IMR-90 (cell line): Measurements from ENCODE around the gene PTPRG. TPM values are rescaled to one million over a fixed set of nuclear protein-coding genes. Genes with fewer than 3 reads are reported as not detected.

Experiments
- ATAC-seq: fragments of 200-7000 bp; cut with Tn5 transposase; 2 replicates; pipeline ENCODE4 v1.9.1; 2020; ENCODE audit warnings: low read depth, mild to moderate bottlenecking, moderate library complexity
- BruUV-seq: library from RNA; stranded (reverse); fragments of 400-500 nt; replicated peaks from 2 replicates; lab custom pipeline; 2021; lab: Mats Ljungman, UMichigan
- CTCF ChIA-PET: fragments of 300-600 bp; formaldehyde crosslinking; extraction: SDS; loops from one replicate; lab custom pipeline; 2021; ENCODE audit warnings: antibody characterized with exemption; lab: Yijun Ruan, JAX
- POLR2A ChIA-PET: fragments of 300-600 bp; sonication (Branson Sonifier 250); formaldehyde crosslinking; loops from one replicate; lab custom pipeline; 2022; ENCODE audit warnings: antibody characterized with exemption; ENCODE audit not compliant: unreplicated experiment; lab: Charles Lee
- DNase-seq: peaks from one replicate; pipeline ENCODE4 v3.0.0; 2013
- H2AFZ ChIP-seq: replicated peaks from 2 replicates; pipeline ENCODE3; 2013; ENCODE audit warnings: low read length, mild to moderate bottlenecking; ENCODE audit not compliant: poor library complexity
- H2AK5ac ChIP-seq: 2 replicates; pipeline ENCODE4 v1.6.1; 2013; ENCODE audit warnings: low read depth, low read length, inconsistent platforms
- H2AK9ac ChIP-seq: replicated peaks from 2 replicates; pipeline ENCODE3; 2013; ENCODE audit warnings: mild to moderate bottlenecking, low read depth, low read length, moderate library complexity; ENCODE audit not compliant: poor library complexity
- H2BK120ac ChIP-seq: 2 replicates; pipeline ENCODE4 v1.6.1; 2013; ENCODE audit warnings: low read depth, low read length, inconsistent platforms
- H2BK15ac ChIP-seq: 3 replicates; pipeline ENCODE4 v1.6.1; 2013; ENCODE audit warnings: low read depth, low read length, inconsistent platforms
- H2BK20ac ChIP-seq: 2 replicates; pipeline ENCODE4 v1.6.1; 2013; ENCODE audit warnings: low read depth, mild to moderate bottlenecking, inconsistent platforms, low read length, moderate library complexity
- H2BK5ac ChIP-seq: 2 replicates; pipeline ENCODE4 v1.6.1; 2013; ENCODE audit warnings: mild to moderate bottlenecking, low read depth, low read length, inconsistent platforms; ENCODE audit not compliant: poor library complexity, severe bottlenecking
- H3K14ac ChIP-seq: replicated peaks from 2 replicates; pipeline ENCODE4 v1.6.1; 2013; ENCODE audit warnings: low read depth, low read length, inconsistent platforms
- H3K18ac ChIP-seq: 2 replicates; pipeline ENCODE4 v1.6.1; 2013; ENCODE audit warnings: low read depth, low read length, control low read depth
- H3K23ac ChIP-seq: 2 replicates; pipeline ENCODE4 v1.6.1; 2013; ENCODE audit warnings: low read depth, low read length, inconsistent platforms
- H3K27ac ChIP-seq: 2 replicates; pipeline ENCODE4 v1.5.1; 2013; ENCODE audit warnings: mild to moderate bottlenecking, control low read depth, low read length; ENCODE audit not compliant: insufficient read depth
- H3K27me3 ChIP-seq: 2 replicates; pipeline ENCODE4 v1.6.1; 2013; ENCODE audit warnings: low read length; ENCODE audit not compliant: control insufficient read depth, insufficient read depth
- H3K36me3 ChIP-seq: 2 replicates; pipeline ENCODE4 v1.6.1; 2013; ENCODE audit warnings: low read length, mixed read lengths; ENCODE audit not compliant: control insufficient read depth, insufficient read depth
- H3K4ac ChIP-seq: 2 replicates; pipeline ENCODE4 v1.6.1; 2013; ENCODE audit warnings: low read depth, low read length, inconsistent platforms
- H3K4me1 ChIP-seq: 2 replicates; pipeline ENCODE4 v1.6.1; 2013; ENCODE audit warnings: low read length, mixed read lengths; ENCODE audit not compliant: control insufficient read depth, insufficient read depth
- H3K4me2 ChIP-seq: 2 replicates; pipeline ENCODE4 v1.6.1; 2013; ENCODE audit warnings: low read depth, mild to moderate bottlenecking, control low read depth, low read length, moderate library complexity
- H3K4me3 ChIP-seq: 2 replicates; pipeline ENCODE4 v1.5.1; 2013; ENCODE audit warnings: low read depth, mild to moderate bottlenecking, control low read depth, low read length, moderate library complexity; ENCODE audit not compliant: insufficient read depth
- H3K56ac ChIP-seq: 2 replicates; pipeline ENCODE4 v1.6.1; 2013; ENCODE audit warnings: low read length, inconsistent platforms; ENCODE audit not compliant: insufficient read depth; ENCODE audit errors: extremely low read depth
- H3K79me1 ChIP-seq, 2 experiments: 2 replicates each; pipeline ENCODE4 v1.6.1; 2013; ENCODE audit warnings: low read length in 2 of 2, inconsistent platforms in 1 of 2, low read depth in 1 of 2
- H3K9ac ChIP-seq: 2 replicates; pipeline ENCODE4 v1.6.1; 2013; ENCODE audit warnings: low read depth, low read length, control low read depth
- H3K9me1 ChIP-seq: 2 replicates; pipeline ENCODE4 v1.6.1; 2013; ENCODE audit warnings: low read length, inconsistent platforms; ENCODE audit not compliant: insufficient read depth
- H3K9me3 ChIP-seq: 2 replicates; pipeline ENCODE4 v1.6.1; 2013; ENCODE audit warnings: low read length; ENCODE audit not compliant: control insufficient read depth, insufficient read depth
- H4K20me1 ChIP-seq: 2 replicates; pipeline ENCODE4 v1.6.1; 2013; ENCODE audit warnings: low read length, inconsistent platforms; ENCODE audit not compliant: insufficient read depth
- H4K5ac ChIP-seq: 2 replicates; pipeline ENCODE4 v1.6.1; 2013; ENCODE audit warnings: mild to moderate bottlenecking, low read depth, low read length, control low read depth
- H4K8ac ChIP-seq, 2 experiments: 2 replicates each; pipeline ENCODE4 v1.6.1; 2013; ENCODE audit warnings: low read depth in 2 of 2, low read length in 2 of 2, control low read depth in 1 of 2, inconsistent platforms in 1 of 2
- H4K91ac ChIP-seq: 2 replicates; pipeline ENCODE4 v1.6.1; 2013; ENCODE audit warnings: low read depth, low read length, inconsistent platforms; ENCODE audit not compliant: insufficient read depth
- CEBPB ChIP-seq: IDR thresholded peaks from 2 replicates; pipeline ENCODE4 v1.6.1; 2012; ENCODE audit warnings: low read depth, low read length, improper control_type of control experiment
- POLR2A ChIP-seq: IDR thresholded peaks from 2 replicates; pipeline ENCODE4 v1.6.1; 2012; ENCODE audit warnings: mild to moderate bottlenecking, low read depth, low read length
- RCOR1 ChIP-seq: IDR thresholded peaks from 2 replicates; pipeline ENCODE4 v1.6.1; 2012; ENCODE audit warnings: mild to moderate bottlenecking, low read length, improper control_type of control experiment; ENCODE audit not compliant: insufficient replicate concordance
- SMC3 ChIP-seq: fragments of 150-350 bp; IDR thresholded peaks from 2 replicates; pipeline ENCODE4 v1.6.1; 2016; ENCODE audit warnings: low read depth, mild to moderate bottlenecking, antibody characterized with exemption, low read length, moderate library complexity
- WGBS, 2 experiments: methylation state at CpG; one replicate each; pipeline versions ENCODE4 v1.1.5 to v1.1.7; 2013; ENCODE audit warnings: missing lambda C conversion rate in 2 of 2; ENCODE audit not compliant: insufficient read length in 1 of 2; ENCODE audit errors: extremely low coverage in 2 of 2; 5-methylcytosine and 5-hydroxymethylcytosine counted together
- dilution Hi-C: fragments of 300-500 bp; cut with HindIII; formaldehyde crosslinking; loops from one replicate; pipeline ENCODE4 v1.14.3; 2018; ENCODE audit warnings: low sequenced_read_pairs; ENCODE audit not compliant: unreplicated experiment
- in situ Hi-C: fragments of 300-500 bp; cut with MboI; formaldehyde crosslinking; loops from 3 replicates; pipeline ENCODE4 v1.14.3; 2019; ENCODE audit warnings: low sequenced_read_pairs, inconsistent platforms, mixed read lengths
- intact Hi-C: fragments of 100-400 bp; cut with micrococcal nuclease; formaldehyde crosslinking; loops from 2 replicates; pipeline ENCODE4 v1.10.0; 2022
- polyA plus RNA-seq, 3 experiments: library from polyadenylated mRNA; depleted of rRNA; stranded (reverse); fragments of >200 nt; gene quantifications; 2 replicates each; pipeline ENCODE4 v1.2.3, GENCODE V29; 2012; ENCODE audit warnings: low replicate concordance in 1 of 3
- total RNA-seq: library from RNA; depleted of rRNA; stranded (reverse); fragments of >200 nt; gene quantifications from 2 replicates; pipeline ENCODE4 v1.2.3, GENCODE V29; 2012
- TF ChIP-seq, protein P1 (sequence below): fragments of 150-350 bp; IDR thresholded peaks from 2 replicates; pipeline ENCODE4 v1.6.1; 2017; ENCODE audit warnings: mild to moderate bottlenecking, antibody characterized with exemption, low read length, low read depth

PTPRG gene
- total and polyA plus RNA-seq, 2 of the 4 experiments (the other 2 are of a cell fraction): 7.7 to 31.0 TPM

DNA sequence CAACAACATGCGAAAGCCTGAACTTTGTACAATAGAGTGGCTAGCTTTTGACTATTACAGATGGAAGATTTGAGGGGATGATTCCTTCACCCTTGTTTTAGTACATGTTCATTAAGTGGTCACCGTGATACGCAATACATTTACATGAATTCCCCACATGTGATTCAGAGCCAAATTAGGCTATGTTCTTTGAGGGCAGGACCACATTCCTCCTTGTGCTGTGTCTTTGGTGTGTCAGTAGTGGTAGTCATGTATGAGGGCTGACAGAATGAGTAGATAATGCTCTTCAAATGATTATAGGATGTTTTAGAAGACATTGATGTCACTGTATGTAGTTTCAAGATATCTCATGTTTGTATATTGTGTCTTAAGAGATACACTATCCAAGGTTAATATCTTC lies 12.1 kb downstream of the PTPRG start:
- Histone ChIP-seq H2BK15ac (no peak overlapping the region), H4K91ac (no peak overlapping the region), H2AFZ (no peak overlapping the region), H3K4me3 (no peak overlapping the region), H4K20me1 (peaks cover 17% of the 10 kb centered on the region), H3K36me3 (no peaks in the 10 kb centered on the region; the same call in 1 of the 2 replicates), H3K27me3 (no peaks in the 10 kb centered on the region), H2AK5ac (no peak overlapping the region), H3K23ac (0 out of 2 replicates have a peak overlapping the region, but pooled peaks have one; percentile 33), H3K79me1 (peaks cover 47 to 70% of the 10 kb centered on the region in 2 experiments), H3K9ac (no peak overlapping the region), H3K18ac (no peak overlapping the region; the same call in 1 of the 2 replicates), H3K4me2 (no peak overlapping the region), H3K4ac (peak overlapping the region; percentile 11; the same call in 1 of the 2 replicates), H3K14ac (peak overlapping the region; percentile 79), H3K4me1 (peaks cover 9% of the 10 kb centered on the region; the same call in 1 of the 2 replicates), H4K5ac (no peak overlapping the region), H2AK9ac (no peak overlapping the region), H4K8ac (no peak overlapping the region; a peak in 1 of 4 replicates), H2BK5ac (no peak overlapping the region), H2BK20ac (0 out of 2 replicates have a peak overlapping the region, but pooled peaks have one; percentile 39), H2BK120ac (peak overlapping the region; percentile 13; the same call in 1 of the 2 replicates), H3K9me3 (no peaks in the 10 kb centered on the region), H3K56ac (no peak overlapping the region), H3K9me1 (peaks cover 10% of the 10 kb centered on the region), H3K27ac (no peak overlapping the region)
- ATAC-seq: no peak
- no TSS peak for BruUV-seq
- in situ Hi-C loops (no loop called here), intact Hi-C loops (no loop called here), dilution Hi-C loops (no loop called here)
- TF ChIP-seq, protein P1, sequence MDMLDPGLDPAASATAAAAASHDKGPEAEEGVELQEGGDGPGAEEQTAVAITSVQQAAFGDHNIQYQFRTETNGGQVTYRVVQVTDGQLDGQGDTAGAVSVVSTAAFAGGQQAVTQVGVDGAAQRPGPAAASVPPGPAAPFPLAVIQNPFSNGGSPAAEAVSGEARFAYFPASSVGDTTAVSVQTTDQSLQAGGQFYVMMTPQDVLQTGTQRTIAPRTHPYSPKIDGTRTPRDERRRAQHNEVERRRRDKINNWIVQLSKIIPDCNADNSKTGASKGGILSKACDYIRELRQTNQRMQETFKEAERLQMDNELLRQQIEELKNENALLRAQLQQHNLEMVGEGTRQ: no peak
- TF ChIP-seq POLR2A: no peak
- TF ChIP-seq CEBPB: no peak
- no peak for TF ChIP-seq RCOR1
- TF ChIP-seq SMC3: no peak
- DNase-seq: no peak
- ChIA-PET CTCF (interaction anchor here (1.1 kb wide), 1 partner anchor 614 kb away, joined by 3 read pairs; no protein-coding TSS in a partner anchor), POLR2A (no interaction called here)
- no CpG with 5 or more reads among the region's 3 CpGs for WGBS, 2 experiments
